Caki2 (cell line): ENCODE measurements around the gene EIF4G2. TPM values are rescaled to one million over a fixed set of nuclear protein-coding genes. Genes with fewer than 3 reads are reported as not detected.
"Not testable (repeated sequence)": the region's sequence is repeated elsewhere in the genome, so short reads cannot be mapped to it uniquely, and the experiment has no call there.

Experiments
- DNase-seq: peaks from one replicate; pipeline ENCODE4 v3.0.0-alpha.2; 2015; ENCODE audit warnings: low read depth
- in situ Hi-C: cut with HindIII; loops from 2 replicates; pipeline ENCODE4 v1.10.0; 2016; ENCODE audit warnings: low sequenced_read_pairs, low pct_unique_long_range_greater_than_20kb, mixed read lengths
- total RNA-seq: library from RNA; depleted of rRNA; stranded (reverse); fragments of >200 nt; shearing (Covaris generic); gene quantifications from 2 replicates; pipeline ENCODE4 v1.2.3, GENCODE V29; 2014; ENCODE audit warnings: low replicate concordance

Gene EIF4G2
- total RNA-seq, 1 experiment from 2014 or later: 414 TPM

DNA sequence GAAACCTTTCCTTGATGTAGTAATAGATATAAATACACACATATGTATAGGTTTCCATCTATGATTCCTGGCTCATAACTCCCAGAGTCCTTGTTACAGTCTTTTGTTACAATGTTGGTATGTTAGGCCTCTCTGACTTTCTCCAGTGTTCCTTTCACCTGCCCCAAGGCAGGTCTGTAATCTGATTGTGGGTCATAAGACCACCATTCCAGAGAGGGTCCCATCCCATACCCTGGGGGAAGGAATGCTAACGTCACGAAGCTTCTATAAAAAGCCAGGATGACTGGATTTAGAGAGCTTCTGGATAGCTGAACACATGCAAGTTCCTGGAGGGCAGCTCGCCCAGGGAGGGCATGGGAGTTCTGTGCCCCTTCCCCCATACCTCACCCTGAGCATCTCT is 13.8 kb upstream of the EIF4G2 start:
- DNase-seq, in situ Hi-C loops: not testable (repeated sequence)

- in situ Hi-C loops: no loop called here
- DNase-seq: no peak
These were observed 9.9 kb upstream of the EIF4G2 start for GRCh38 chr11:10818594-10818993.

GRCh38 chr11:10813945-10814344 is 5.2 kb upstream of the EIF4G2 start:
- in situ Hi-C loops: no loop called here
- DNase-seq: no peak

DNA sequence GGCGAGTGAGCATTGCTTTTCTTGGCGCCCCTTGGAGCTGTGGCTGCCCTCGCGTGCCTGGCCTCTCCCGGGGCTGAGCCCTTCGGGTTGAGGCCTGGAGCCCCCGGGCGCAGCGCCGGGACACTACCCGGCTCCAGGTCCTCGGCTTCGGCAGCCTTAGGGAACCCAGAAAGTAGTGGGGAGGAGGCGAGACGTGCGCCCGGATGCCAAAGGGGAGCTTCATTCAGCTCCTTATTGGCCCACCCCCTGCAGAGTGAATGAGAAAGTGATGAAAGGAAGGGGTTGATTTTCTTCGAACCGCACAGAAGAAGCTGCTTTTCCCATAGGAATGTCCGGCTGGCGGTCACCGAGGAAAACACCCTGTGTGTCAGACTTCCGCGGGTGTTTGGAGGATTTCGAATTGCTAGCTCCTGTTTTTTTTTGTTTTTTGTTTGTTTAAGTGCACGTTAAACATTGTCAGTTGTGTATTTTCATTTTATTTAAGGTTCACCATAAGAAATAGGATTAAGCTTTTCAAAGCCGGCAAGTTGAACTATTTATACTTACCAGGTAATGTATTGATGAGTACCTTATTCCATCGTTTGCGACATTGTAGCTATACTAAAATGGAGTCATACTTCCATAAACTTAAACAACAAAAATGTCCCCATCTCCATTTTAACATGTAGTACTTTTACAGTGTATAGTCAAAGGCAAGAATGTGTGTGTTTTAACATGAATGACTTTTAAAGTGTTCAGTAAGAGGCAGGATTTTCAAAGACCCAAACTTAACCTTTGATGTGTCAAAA is 841 bp upstream of the EIF4G2 start:
- in situ Hi-C loops: loop anchor here (5.0 kb wide), 1 partner anchor 38 kb away; no protein-coding TSS in a partner anchor
- DNase-seq: no peak

GRCh38 chr11:10808235-10808552 is 532 bp downstream of the EIF4G2 start:
- no peak for DNase-seq
- in situ Hi-C loops: loop anchor here (5.0 kb wide), 1 partner anchor 39 kb away; no protein-coding TSS in a partner anchor

GRCh38 chr11:10807493-10808234 is 1.1 kb downstream of the EIF4G2 start:
- peak; percentile 57 for DNase-seq
- in situ Hi-C loops: loop anchor here (5.0 kb wide), 1 partner anchor 40 kb away; no protein-coding TSS in a partner anchor

DNA sequence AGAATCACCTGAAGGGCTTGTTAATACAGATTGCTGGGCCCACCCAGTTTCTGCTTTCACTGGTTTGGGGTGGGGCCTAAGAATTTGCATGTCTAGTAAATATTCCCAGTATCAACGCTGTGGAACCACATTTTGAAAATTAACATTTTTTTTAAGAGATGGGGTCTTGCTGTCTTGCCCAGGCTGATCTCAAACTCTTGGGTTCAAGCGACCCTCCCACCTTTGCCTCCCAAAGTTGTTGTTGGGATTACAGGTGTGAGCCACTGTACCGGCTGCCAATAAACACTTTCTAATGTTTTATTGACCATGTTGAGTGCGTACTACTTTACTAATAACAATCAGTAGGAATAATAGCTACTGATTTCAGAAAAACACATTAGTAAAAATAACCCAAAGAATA is 2.5 kb downstream of the EIF4G2 start:
- in situ Hi-C loops: loop anchor here (5.0 kb wide), 1 partner anchor 41 kb away; no protein-coding TSS in a partner anchor
- DNase-seq: no peak

DNA sequence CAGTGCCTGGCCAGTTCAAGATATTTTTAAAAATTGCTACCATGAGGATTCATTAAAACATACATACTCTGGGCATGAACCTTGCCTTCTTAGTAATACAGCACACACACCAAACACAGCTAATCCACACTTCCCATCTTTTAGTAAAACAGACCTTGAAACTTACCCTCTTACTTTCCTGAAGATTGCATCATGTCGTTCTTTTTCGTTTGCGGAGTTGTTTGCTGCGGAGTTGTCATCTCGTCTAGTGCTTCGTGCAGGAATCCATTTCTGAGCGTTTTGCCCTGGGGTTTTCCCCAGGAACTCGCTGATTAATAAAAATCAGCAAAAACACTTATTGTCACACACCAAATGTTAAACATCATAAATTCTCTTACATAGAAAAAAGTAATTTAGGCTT is 3.0 kb downstream of the EIF4G2 start:
- in situ Hi-C loops: loop anchor here (5.0 kb wide), 1 partner anchor 42 kb away; no protein-coding TSS in a partner anchor
- no peak for DNase-seq

- no peak for DNase-seq
- in situ Hi-C loops: no loop called here
These were observed 5.0 kb downstream of the EIF4G2 start for GRCh38 chr11:10803676-10804075.

GRCh38 chr11:10800292-10800691 is 8.4 kb downstream of the EIF4G2 start:
- DNase-seq: no peak
- in situ Hi-C loops: no loop called here

- DNase-seq: no peak
- in situ Hi-C loops: no loop called here
These were observed 10.3 kb downstream of the EIF4G2 start for GRCh38 chr11:10798330-10798928.

- in situ Hi-C loops: no loop called here
- DNase-seq: no peak
These were observed 11.2 kb downstream of the EIF4G2 start for GRCh38 chr11:10797531-10797930.

- DNase-seq: no peak
- in situ Hi-C loops: no loop called here
These were observed 11.7 kb downstream of the EIF4G2 start for GRCh38 chr11:10797001-10797400.

- in situ Hi-C loops: no loop called here
- no peak for DNase-seq
These were observed 12.5 kb downstream of the EIF4G2 start for GRCh38 chr11:10796191-10796590.

- in situ Hi-C loops: no loop called here
- no peak for DNase-seq
These were observed 15.1 kb downstream of the EIF4G2 start for GRCh38 chr11:10793470-10794255.

DNA sequence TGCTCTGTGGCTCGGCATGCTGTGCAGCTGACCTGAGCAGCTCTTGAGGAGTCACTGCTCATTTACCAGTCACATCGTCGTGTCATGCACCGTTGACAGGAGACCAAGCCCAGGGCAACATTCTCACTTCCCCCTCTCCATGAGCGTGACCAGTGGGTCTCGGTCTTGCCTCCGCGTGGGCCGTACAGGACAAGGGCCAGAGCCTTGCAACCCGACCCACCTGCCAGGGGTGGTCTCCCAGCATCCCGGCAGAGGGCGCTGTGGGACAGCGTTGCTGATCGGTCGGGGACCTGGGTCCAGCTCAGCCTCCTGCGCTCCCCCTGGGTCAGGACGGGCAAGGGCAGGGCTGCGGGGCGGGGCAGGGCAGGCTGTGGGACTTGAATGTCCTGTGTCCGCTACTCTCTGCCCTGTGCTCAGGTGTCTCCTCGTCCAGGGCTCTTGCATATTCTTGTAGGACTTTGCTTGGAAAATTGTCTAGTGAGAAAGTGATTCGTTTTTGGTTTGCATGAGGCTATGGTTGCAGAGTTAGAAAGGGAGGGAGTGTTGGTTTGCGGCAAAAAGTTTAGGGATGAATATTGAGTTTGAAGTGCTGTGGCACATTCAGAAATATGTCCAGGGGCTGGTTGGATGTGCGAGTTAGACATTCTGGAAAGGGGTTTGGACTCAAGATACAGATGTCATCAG is 16.2 kb downstream of the EIF4G2 start:
- in situ Hi-C loops: no loop called here
- DNase-seq: peak; percentile 54

- no peak for DNase-seq
- in situ Hi-C loops: no loop called here
These were observed 22.3 kb downstream of the EIF4G2 start for GRCh38 chr11:10786451-10786850.

DNA sequence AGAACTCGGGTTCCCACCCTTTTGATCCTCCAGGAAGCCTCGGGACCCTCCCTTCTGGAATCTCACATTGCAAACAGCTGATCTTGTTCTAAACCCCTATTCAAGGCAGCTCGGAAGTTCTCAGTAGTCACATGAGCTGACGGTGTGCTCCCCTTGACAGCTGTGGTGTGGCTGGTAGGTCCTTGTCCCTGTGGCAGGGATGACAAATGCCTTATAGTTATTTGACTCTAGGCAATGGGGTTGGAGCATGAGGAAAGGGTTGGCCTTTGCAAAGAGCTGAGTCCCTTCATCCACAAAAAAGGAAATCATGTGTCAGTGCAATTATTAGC is 23.6 kb downstream of the EIF4G2 start:
- in situ Hi-C loops: no loop called here
- DNase-seq: no peak
